CD14-positive monocyte (primary cell): Measurements from ENCODE around the gene ADRM1. TPM values are rescaled to one million over a fixed set of nuclear protein-coding genes. Genes with fewer than 3 reads are reported as not detected.

Experiments used
- DNase-seq, 3 donors: peaks; one replicate each; pipeline ENCODE4 v3.0.0-alpha.2; 2011 to 2022
- H2AFZ ChIP-seq: 2 replicates; pipeline ENCODE4 v1.6.0; 2012; ENCODE audit warnings: mild to moderate bottlenecking, low read depth, low read length, inconsistent platforms; ENCODE audit not compliant: insufficient read depth, poor library complexity, severe bottlenecking
- H3K27ac ChIP-seq, 2 donors: 1 replicate in 1 of 2; 2 replicates in 1 of 2; pipeline ENCODE4 v1.5.1; 2012 to 2013; ENCODE audit warnings: low read length in 2 of 2, control low read depth in 1 of 2, inconsistent platforms in 1 of 2, low read depth in 1 of 2, mild to moderate bottlenecking in 1 of 2
- H3K27me3 ChIP-seq, 2 donors: one replicate each; pipeline versions ENCODE4 v1.6.0 to v1.6.1; 2011 to 2013; ENCODE audit warnings: low read length in 2 of 2; ENCODE audit not compliant: control insufficient read depth in 2 of 2, insufficient read depth in 2 of 2
- H3K36me3 ChIP-seq, 2 donors: replicated peaks in 1 of 2; 1 replicate in 1 of 2; 2 replicates in 1 of 2; pipeline versions ENCODE4 v1.5.1 to v1.6.1; 2012 to 2013; ENCODE audit warnings: low read length in 2 of 2, control low read depth in 1 of 2, inconsistent platforms in 1 of 2, mild to moderate bottlenecking in 1 of 2; ENCODE audit not compliant: insufficient read depth in 2 of 2, control insufficient read depth in 1 of 2
- H3K4me1 ChIP-seq, 2 donors: 1 replicate in 1 of 2; 2 replicates in 1 of 2; pipeline versions ENCODE4 v1.5.1 to v1.6.1; 2012 to 2013; ENCODE audit warnings: low read length in 2 of 2, control low read depth in 1 of 2, inconsistent platforms in 1 of 2, mild to moderate bottlenecking in 1 of 2, moderate library complexity in 1 of 2; ENCODE audit not compliant: insufficient read depth in 2 of 2, control insufficient read depth in 1 of 2
- H3K4me2 ChIP-seq: replicated peaks from 2 replicates; pipeline ENCODE3; 2012; ENCODE audit warnings: low read length, moderate library complexity, mild to moderate bottlenecking; ENCODE audit not compliant: poor library complexity, severe bottlenecking; ENCODE audit errors: extremely low read depth
- H3K4me3 ChIP-seq, 3 experiments: fragments of 200-600 bp in 1 of 3; sonication (generic) in 1 of 3; replicated peaks in 1 of 3; 1 replicate in 2 of 3; 2 replicates in 1 of 3; pipeline ENCODE4 v1.5.1; 2011 to 2013; ENCODE audit warnings: low read length in 3 of 3, mild to moderate bottlenecking in 3 of 3, control low read depth in 2 of 3, low read depth in 2 of 3, inconsistent platforms in 1 of 3, moderate library complexity in 1 of 3
- H3K79me2 ChIP-seq: 2 replicates; pipeline ENCODE4 v1.6.0; 2012; ENCODE audit warnings: mild to moderate bottlenecking, control low read depth, inconsistent platforms, low read length, moderate library complexity; ENCODE audit not compliant: insufficient read depth
- H3K9ac ChIP-seq: 2 replicates; pipeline ENCODE4 v1.6.0; 2017; ENCODE audit warnings: low read length, mild to moderate bottlenecking; ENCODE audit not compliant: insufficient read depth, poor library complexity, severe bottlenecking
- H3K9me3 ChIP-seq, 2 donors: replicated peaks in 1 of 2; 1 replicate in 1 of 2; 2 replicates in 1 of 2; pipeline versions ENCODE4 v1.5.1 to v1.6.1; 2012 to 2013; ENCODE audit warnings: low read length in 2 of 2, control low read depth in 1 of 2; ENCODE audit not compliant: control insufficient read depth in 1 of 2, insufficient read depth in 1 of 2
- H4K20me1 ChIP-seq: 2 replicates; pipeline ENCODE4 v1.6.0; 2012; ENCODE audit warnings: mild to moderate bottlenecking, low read length, control low read depth, moderate library complexity; ENCODE audit not compliant: insufficient read depth
- H3K27ac Mint-ChIP-seq, 7 donors: one replicate each; pipeline ENCODE4 v1.8.0; 2020; ENCODE audit warnings: mild to moderate bottlenecking in 7 of 7, mixed read lengths in 7 of 7, moderate library complexity in 6 of 7, inconsistent platforms in 2 of 7
- H3K27me3 Mint-ChIP-seq, 3 donors: one replicate each; pipeline ENCODE4 v1.8.0; 2021 to 2022; ENCODE audit warnings: low read depth in 3 of 3, mild to moderate bottlenecking in 3 of 3, mixed read lengths in 3 of 3, moderate library complexity in 3 of 3, inconsistent platforms in 1 of 3
- H3K36me3 Mint-ChIP-seq, 2 donors: one replicate each; pipeline ENCODE4 v1.8.0; 2020; ENCODE audit warnings: mixed read lengths in 2 of 2, inconsistent platforms in 1 of 2, mild to moderate bottlenecking in 1 of 2
- H3K4me1 Mint-ChIP-seq: one replicate; pipeline ENCODE4 v1.8.0; 2020; ENCODE audit warnings: mild to moderate bottlenecking, mixed read lengths
- H3K4me3 Mint-ChIP-seq, 2 donors: one replicate each; pipeline ENCODE4 v1.8.0; 2020; ENCODE audit warnings: mild to moderate bottlenecking in 2 of 2, mixed read lengths in 2 of 2, moderate library complexity in 1 of 2
- H3K9me3 Mint-ChIP-seq, 7 donors: one replicate each; pipeline ENCODE4 v1.8.0; 2020 to 2022; ENCODE audit warnings: mixed read lengths in 7 of 7, mild to moderate bottlenecking in 6 of 7, moderate library complexity in 6 of 7, inconsistent platforms in 2 of 7
- CTCF ChIP-seq: fragments of 200-600 bp; IDR thresholded peaks from one replicate; pipeline ENCODE4 v1.8.0; 2022; ENCODE audit warnings: antibody characterized with exemption, mild to moderate bottlenecking
- WGBS: methylation state at CpG from one replicate; pipeline ENCODE4 v1.1.5; 2013; ENCODE audit warnings: missing lambda C conversion rate; ENCODE audit not compliant: insufficient coverage; 5-methylcytosine and 5-hydroxymethylcytosine counted together
- intact Hi-C, 2 donors: fragments of 100-400 bp; cut with micrococcal nuclease; formaldehyde crosslinking; loops; one replicate each; pipeline versions ENCODE4 v1.15.0 to v1.15.1; 2023
- polyA plus RNA-seq, 3 donors: library from polyadenylated mRNA; depleted of rRNA in 1 of 3; unstranded in 2 of 3; stranded (reverse) in 1 of 3; fragments of 300-500 nt in 2 of 3; fragments of >200 nt in 1 of 3; fragmentation: Illumina TruSeq in 2 of 3; gene quantifications; 1 replicate in 2 of 3; 2 replicates in 1 of 3; pipeline ENCODE4 v1.2.3, GENCODE V29; 2012 to 2021

ADRM1 gene
- polyA plus RNA-seq, 3 donors, result 63.3 to 81.5 (median 72.5) TPM

- Histone ChIP-seq H3K4me2 (no peak overlapping the region), H3K4me3 (no peak overlapping the region), H3K27me3 (no peaks in the 10 kb centered on the region), H3K9me3 (peaks cover 0 to under 1% of the 10 kb centered on the region in 2 donors), H3K36me3 (no peaks in the 10 kb centered on the region), H3K27ac (no peak overlapping the region), H2AFZ (no peak overlapping the region), H3K79me2 (no peaks in the 10 kb centered on the region), H3K9ac (no peak overlapping the region), H4K20me1 (no peaks in the 10 kb centered on the region), H3K4me1 (no peaks in the 10 kb centered on the region)
- no peak for TF ChIP-seq CTCF
- peaks cover 0 to 1% (median 0%) of the 10 kb centered on the region in 3 donors for H3K27me3 Mint-ChIP-seq
- intact Hi-C loops, result no loop called here
- 92% methylated on average over 3 of the region's 16 CpGs for WGBS
- no peaks in the 10 kb centered on the region for H3K36me3 Mint-ChIP-seq
- H3K4me3 Mint-ChIP-seq, result no peak overlapping the region
- H3K27ac Mint-ChIP-seq, result no peak overlapping the region
- H3K9me3 Mint-ChIP-seq, result peaks cover 0 to 5% (median 0%) of the 10 kb centered on the region in 7 donors
- DNase-seq, result no peak
- no peaks in the 10 kb centered on the region for H3K4me1 Mint-ChIP-seq
Observed at GRCh38 chr20:62322492-62323041, 19.8 kb downstream of the ADRM1 start.

GRCh38 chr20:62323146-62323979 is 20.6 kb downstream of the ADRM1 start:
- no peaks in the 10 kb centered on the region for H3K27me3 ChIP-seq
- H2AFZ ChIP-seq, result no peak overlapping the region
- no peak overlapping the region for H3K4me2 ChIP-seq
- H3K9me3 ChIP-seq, result no peaks in the 10 kb centered on the region
- Mint-ChIP-seq H3K4me3 (no peak overlapping the region), H3K36me3 (no peaks in the 10 kb centered on the region), H3K27ac (no peak overlapping the region), H3K9me3 (peaks cover 0 to 3% (median 0%) of the 10 kb centered on the region in 7 donors), H3K27me3 (peaks cover 0 to 1% (median 0%) of the 10 kb centered on the region in 3 donors), H3K4me1 (no peaks in the 10 kb centered on the region)
- no peak for DNase-seq
- no peaks in the 10 kb centered on the region for H3K79me2 ChIP-seq
- TF ChIP-seq CTCF, result no peak
- WGBS, result 94% methylated on average over 50 of the region's 52 CpGs
- H3K27ac ChIP-seq, result no peak overlapping the region
- no peaks in the 10 kb centered on the region for H3K4me1 ChIP-seq
- no peaks in the 10 kb centered on the region for H3K36me3 ChIP-seq
- no peaks in the 10 kb centered on the region for H4K20me1 ChIP-seq
- intact Hi-C loops, result no loop called here
- no peak overlapping the region for H3K4me3 ChIP-seq
- no peak overlapping the region for H3K9ac ChIP-seq
